HG03060 (cell line): ENCODE data around the gene ZEB2.

Experiments
- ATAC-seq: cut with Tn5 transposase; IDR thresholded peaks from one replicate; pipeline ENCODE4 v1.9.1; 2021; ENCODE audit warnings: low read depth, moderate number of reproducible peaks; ENCODE audit not compliant: unreplicated experiment

ZEB2 gene

GRCh38 chr2:144498277-144498676 lies 21.6 kb downstream of the ZEB2 start:
- ATAC-seq = no peak

GRCh38 chr2:144496977-144497598 lies 22.8 kb downstream of the ZEB2 start:
- no peak for ATAC-seq

- no peak for ATAC-seq
Measured at GRCh38 chr2:144496092-144496976, 23.6 kb downstream of the ZEB2 start.

GRCh38 chr2:144495227-144496091 lies 24.5 kb downstream of the ZEB2 start:
- no peak for ATAC-seq

GRCh38 chr2:144493027-144493809 lies 26.7 kb downstream of the ZEB2 start:
- ATAC-seq = no peak

GRCh38 chr2:144490857-144491256 lies 29.1 kb downstream of the ZEB2 start:
- no peak for ATAC-seq

GRCh38 chr2:144490017-144490416 lies 29.9 kb downstream of the ZEB2 start:
- ATAC-seq = no peak

GRCh38 chr2:144489315-144489916 lies 30.5 kb downstream of the ZEB2 start:
- no peak for ATAC-seq

GRCh38 chr2:144484201-144484948 lies 35.5 kb downstream of the ZEB2 start:
- ATAC-seq = no peak

- ATAC-seq = no peak
Measured at GRCh38 chr2:144481666-144482065, 38.3 kb downstream of the ZEB2 start.

GRCh38 chr2:144481109-144481508 lies 38.8 kb downstream of the ZEB2 start:
- no peak for ATAC-seq

GRCh38 chr2:144480285-144480684 lies 39.6 kb downstream of the ZEB2 start:
- no peak for ATAC-seq

GRCh38 chr2:144479659-144480058 lies 40.3 kb downstream of the ZEB2 start:
- ATAC-seq = no peak

GRCh38 chr2:144479138-144479537 lies 40.8 kb downstream of the ZEB2 start:
- no peak for ATAC-seq

GRCh38 chr2:144477957-144478311 lies 42.0 kb downstream of the ZEB2 start:
- ATAC-seq = no peak

GRCh38 chr2:144477281-144477956 lies 42.5 kb downstream of the ZEB2 start:
- ATAC-seq = no peak

GRCh38 chr2:144476682-144477081 lies 43.2 kb downstream of the ZEB2 start:
- no peak for ATAC-seq

GRCh38 chr2:144475569-144476275 lies 44.2 kb downstream of the ZEB2 start:
- ATAC-seq = no peak
